NCI-H2029 (cell line): Measurements from ENCODE around the gene ITPR2.
"Not testable (repeated sequence)": the region's sequence is repeated elsewhere in the genome, so short reads cannot be mapped to it uniquely, and the experiment has no call there.

Experiments
- DNase-seq: peaks from one replicate; lab custom pipeline; 2025; lab: John Stamatoyannopoulos, UW

Gene ITPR2

GRCh38 chr12:26701604-26702215 is 131.3 kb downstream of the ITPR2 start:
- DNase-seq = peak; percentile 14

- no peak for DNase-seq
Observed at GRCh38 chr12:26700430-26700829, 132.6 kb downstream of the ITPR2 start.

- no peak for DNase-seq
Observed at GRCh38 chr12:26699237-26699636, 133.8 kb downstream of the ITPR2 start.

GRCh38 chr12:26698186-26698585 is 134.8 kb downstream of the ITPR2 start:
- DNase-seq = no peak

- DNase-seq = no peak
Observed at GRCh38 chr12:26697217-26697616, 135.8 kb downstream of the ITPR2 start.

GRCh38 chr12:26696613-26697092 is 136.3 kb downstream of the ITPR2 start:
- no peak for DNase-seq

GRCh38 chr12:26696048-26696612 is 136.9 kb downstream of the ITPR2 start:
- no peak for DNase-seq

- DNase-seq = no peak
Observed at GRCh38 chr12:26694402-26694801, 138.6 kb downstream of the ITPR2 start.

GRCh38 chr12:26692407-26692806 is 140.6 kb downstream of the ITPR2 start:
- no peak for DNase-seq

- DNase-seq = no peak
Observed at GRCh38 chr12:26691234-26691970, 141.6 kb downstream of the ITPR2 start.

GRCh38 chr12:26690601-26691000 is 142.4 kb downstream of the ITPR2 start:
- DNase-seq = no peak

- DNase-seq = no peak
Observed at GRCh38 chr12:26689281-26689841, 143.6 kb downstream of the ITPR2 start.

- no peak for DNase-seq
Observed at GRCh38 chr12:26688344-26688904, 144.6 kb downstream of the ITPR2 start.

GRCh38 chr12:26686408-26686807 is 146.6 kb downstream of the ITPR2 start:
- no peak for DNase-seq

GRCh38 chr12:26684101-26684500 is 148.9 kb downstream of the ITPR2 start:
- DNase-seq = no peak

- DNase-seq = no peak
Observed at GRCh38 chr12:26683443-26683842, 149.6 kb downstream of the ITPR2 start.

GRCh38 chr12:26680727-26681455 is 152.1 kb downstream of the ITPR2 start:
- no peak for DNase-seq

- no peak for DNase-seq
Observed at GRCh38 chr12:26678697-26679660, 154.0 kb downstream of the ITPR2 start.

GRCh38 chr12:26671487-26671886 is 161.5 kb downstream of the ITPR2 start:
- not testable (repeated sequence) for DNase-seq

GRCh38 chr12:26668847-26669246 is 164.1 kb downstream of the ITPR2 start:
- no peak for DNase-seq

GRCh38 chr12:26668230-26668629 is 164.8 kb downstream of the ITPR2 start:
- no peak for DNase-seq
